HL-60 (cell line): ENCODE measurements around the gene UFSP1.

Experiments
- CTCF ChIP-seq: IDR thresholded peaks from one replicate; pipeline ENCODE4 v1.5.1; 2011; ENCODE audit warnings: low read length, control low read depth, inconsistent platforms; ENCODE audit not compliant: insufficient read depth
- GABPA ChIP-seq: IDR thresholded peaks from 2 replicates; pipeline ENCODE4 v1.6.1; 2012; ENCODE audit warnings: low read depth

GRCh38 chr7:100885440-100886141, 3.9 kb downstream of the UFSP1 start:
- TF ChIP-seq CTCF (no peak), GABPA (no peak)
